ENCODE data around the gene STAC2. TPM values are rescaled to one million over a fixed set of nuclear protein-coding genes. Genes with fewer than 3 reads are reported as not detected.

STAC2 gene
- total RNA-seq, 3 donors from 2014 or later = 0.17 to 0.79 TPM; not detected in 1

- Histone ChIP-seq H3K4me1 (ENCODE audit: low read depth) (peaks cover 4% of the 10 kb centered on the region), H3K9me3 (no peaks in the 10 kb centered on the region), H3K36me3 (ENCODE audit: low read depth) (no peaks in the 10 kb centered on the region), H3K4me3 (no peak overlapping the region)
- TF ChIP-seq CTCF (IDR thresholded peaks at IDR 0.05) = no peak
- DNase-seq = no peak
- intact Hi-C loops (cut with DNase I, micrococcal nuclease) = no loop called here
- no peak for ATAC-seq
Observed at GRCh38 chr17:39161962-39162361, 63.8 kb downstream of the STAC2 start.

Other genes starting within 250 kb of the STAC2 start
- 10 to 100 TPM in 1 of 3 donors, 1 to 10 TPM in 2; 2.4 to 10.9 (median 5.6) TPM for gene PLXDC1, start 74.3 kb downstream of the STAC2 start, total RNA-seq
- not detected for gene ARL5C, start 59.8 kb downstream of the STAC2 start, total RNA-seq
- 10 to 100 TPM; 16.8 to 24.3 (median 20.1) TPM for gene CACNB1, start 28.3 kb downstream of the STAC2 start, total RNA-seq
- gene RPL19, start 25.7 kb downstream of the STAC2 start, total RNA-seq = 1,000 to 10,000 TPM; 1,315 to 1,492 (median 1,411) TPM
- gene FBXL20, start 175.7 kb upstream of the STAC2 start, total RNA-seq = 10 to 100 TPM; 16.6 to 29.2 (median 28.9) TPM
- 10 to 100 TPM; 23.8 to 36.4 (median 27.6) TPM for gene MED1, start 225.3 kb upstream of the STAC2 start, total RNA-seq
- gene CDK12, start 235.5 kb upstream of the STAC2 start, total RNA-seq = 10 to 100 TPM; 49.3 to 59.7 (median 58.4) TPM